Glomerular visceral epithelial cell (primary cell): ENCODE results near the gene ZMIZ2.
"Not testable (repeated sequence)": the region's sequence is repeated elsewhere in the genome, so short reads cannot be mapped to it uniquely, and the experiment has no call there.

Source experiments
- DNase-seq: peaks from one replicate; pipeline ENCODE4 v3.0.0-alpha.2; 2016; ENCODE audit errors: extremely low spot score

ZMIZ2 gene

DNA sequence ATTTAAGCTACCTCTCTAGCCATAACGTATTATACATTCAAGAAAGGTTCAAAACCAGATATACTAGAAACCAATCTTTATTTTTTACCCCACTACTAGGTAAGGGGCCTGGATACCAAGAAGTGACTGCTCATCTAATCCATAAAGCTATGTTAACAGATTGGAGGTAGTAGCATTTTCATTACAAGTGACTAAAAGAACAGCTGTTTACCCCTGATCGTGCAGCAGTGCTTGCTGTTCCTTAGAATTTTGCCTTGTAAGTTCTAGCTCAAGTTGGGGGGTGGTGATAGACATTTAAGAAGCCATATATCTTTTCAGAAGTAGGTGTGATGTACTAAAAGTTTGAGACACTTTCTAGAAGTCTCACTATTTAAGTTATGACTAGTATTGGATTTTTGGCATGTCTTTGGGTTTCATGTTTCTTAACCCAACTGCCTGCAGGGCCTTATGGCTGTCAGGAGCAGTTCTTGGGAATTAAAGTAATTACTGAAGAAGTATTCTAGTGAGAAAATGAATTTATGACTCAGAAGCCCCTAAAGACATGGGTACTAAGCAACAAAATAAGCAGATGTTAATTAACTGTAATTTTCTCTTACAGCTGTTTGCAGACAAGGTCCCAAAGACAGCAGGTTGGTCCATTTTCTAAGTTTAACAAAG is 50.1 kb downstream of the ZMIZ2 start:
- DNase-seq: no peak

GRCh38 chr7:44799939-44800338 is 51.3 kb downstream of the ZMIZ2 start:
- no peak for DNase-seq

- DNase-seq: peak; percentile 72
These were observed 53.2 kb downstream of the ZMIZ2 start for GRCh38 chr7:44801890-44802289.

DNA sequence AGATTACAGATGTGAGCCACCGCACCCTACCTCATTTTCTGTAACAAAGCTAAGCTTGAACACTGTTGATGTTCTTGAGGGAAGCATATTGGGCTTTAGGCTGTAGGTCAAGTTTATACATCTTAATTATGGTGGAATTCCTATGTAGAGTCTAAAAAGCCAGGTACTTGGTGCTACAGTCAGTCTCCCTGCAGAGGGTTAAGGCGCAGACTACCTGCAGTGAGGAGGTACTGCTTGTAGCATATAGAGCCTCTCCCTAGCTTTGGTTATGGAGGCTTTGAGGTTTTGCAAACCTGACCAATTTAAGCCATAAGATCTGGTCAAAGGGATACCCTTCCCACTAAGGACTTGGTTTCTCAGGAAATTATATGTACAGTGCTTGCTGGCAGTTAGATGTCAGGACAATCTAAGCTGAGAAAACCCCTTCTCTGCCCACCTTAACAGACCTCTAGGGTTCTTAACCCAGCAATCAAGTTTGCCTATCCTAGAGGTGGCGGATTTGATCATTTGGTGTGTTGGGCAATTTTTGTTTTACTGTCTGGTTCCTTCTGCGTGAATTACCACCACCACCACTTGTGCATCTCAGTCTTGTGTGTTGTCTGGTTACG is 53.9 kb downstream of the ZMIZ2 start:
- no peak for DNase-seq

DNA sequence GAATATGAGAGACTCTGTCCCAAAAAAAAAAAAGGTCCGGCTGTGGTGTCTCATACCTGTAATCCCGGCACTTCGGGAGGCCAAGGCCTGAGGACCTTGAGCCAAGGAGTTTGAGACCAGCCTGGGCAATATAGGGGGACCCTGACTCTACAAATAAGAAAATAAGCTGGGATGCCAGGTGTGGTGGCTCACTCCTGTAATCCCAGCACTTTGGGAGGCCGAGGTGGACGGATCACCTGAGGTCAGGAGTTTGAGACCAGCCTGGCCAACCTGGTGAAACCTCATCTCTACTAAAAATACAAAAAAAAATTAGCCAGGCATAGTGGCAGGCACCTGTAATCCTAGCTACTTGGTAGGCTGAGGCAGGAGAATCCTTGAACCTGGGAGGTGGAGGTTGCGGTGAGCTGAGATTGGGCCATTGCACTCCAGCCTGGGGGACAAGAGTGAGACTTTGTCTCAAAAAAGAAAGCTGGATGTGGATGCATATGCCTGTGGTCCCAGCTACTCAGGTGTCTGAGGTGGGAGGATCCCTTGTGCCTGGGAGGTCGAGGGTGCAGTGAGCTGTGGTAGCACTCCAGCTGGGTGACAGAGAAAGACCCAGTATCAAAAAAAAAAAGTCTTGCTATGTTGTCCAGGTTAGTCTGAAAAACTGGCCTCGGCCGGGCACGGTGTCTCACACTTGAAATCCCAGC is 55.3 kb downstream of the ZMIZ2 start:
- DNase-seq: not testable (repeated sequence)

DNA sequence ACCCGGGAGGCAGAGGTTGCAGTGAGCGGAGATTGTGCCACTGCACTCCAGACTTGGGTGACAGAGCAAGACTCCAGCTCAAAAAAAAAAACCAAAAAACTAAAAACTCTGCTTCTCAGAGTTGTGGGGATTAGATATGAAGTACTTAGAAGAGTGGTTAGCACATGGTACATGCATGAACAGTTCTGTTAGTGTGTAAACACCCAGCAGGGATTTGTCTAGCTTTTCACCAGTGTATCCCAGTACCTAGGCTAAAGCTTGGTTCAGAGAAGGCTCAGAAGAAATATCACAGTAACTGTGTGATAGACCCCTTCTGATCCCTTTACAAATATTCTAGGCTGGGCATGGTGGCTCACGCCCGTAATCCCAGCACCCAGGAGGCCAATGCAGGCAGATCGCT is 57.3 kb downstream of the ZMIZ2 start:
- no peak for DNase-seq

GRCh38 chr7:44808914-44809393 is 60.3 kb downstream of the ZMIZ2 start:
- DNase-seq: no peak

- DNase-seq: no peak
These were observed 62.4 kb downstream of the ZMIZ2 start for GRCh38 chr7:44811093-44811492.

DNA sequence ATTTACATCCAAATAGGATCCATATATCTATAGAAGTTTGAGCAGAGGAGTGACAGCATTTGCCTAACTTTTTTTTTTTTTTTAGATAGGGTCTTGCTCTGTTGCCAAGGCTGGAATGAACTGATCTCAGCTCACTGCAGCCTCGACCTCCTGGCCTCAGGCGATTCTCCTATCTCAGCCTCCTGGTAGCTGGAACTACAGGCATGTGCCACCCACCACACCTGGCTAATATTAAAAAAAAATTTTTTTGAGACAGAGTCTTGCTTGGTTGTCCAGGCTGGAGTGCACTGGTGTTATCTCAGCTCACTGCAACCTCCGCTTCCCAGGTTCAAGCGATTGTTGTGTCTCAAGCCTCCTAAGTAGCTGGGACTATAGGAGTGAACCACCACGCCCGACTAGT is 62.9 kb downstream of the ZMIZ2 start:
- no peak for DNase-seq

DNA sequence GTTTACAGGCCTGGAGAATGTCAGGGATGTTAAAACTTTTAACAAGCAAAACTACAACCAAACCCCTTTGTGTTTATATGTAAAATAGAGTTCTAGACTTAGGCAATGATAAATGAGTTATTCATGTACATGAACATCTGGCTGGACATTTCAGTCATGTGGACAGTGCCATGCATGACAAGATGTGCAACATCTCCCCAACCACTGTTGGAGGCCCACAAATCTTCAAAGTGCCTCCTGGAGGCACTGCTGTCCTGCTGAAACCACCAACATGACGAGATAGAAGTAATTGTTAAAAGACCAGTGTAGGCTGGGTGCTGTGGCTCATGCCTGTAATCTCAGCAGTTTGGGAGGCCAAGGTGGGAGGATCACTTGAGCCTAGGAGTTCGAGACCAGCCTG is 66.3 kb downstream of the ZMIZ2 start:
- no peak for DNase-seq

DNA sequence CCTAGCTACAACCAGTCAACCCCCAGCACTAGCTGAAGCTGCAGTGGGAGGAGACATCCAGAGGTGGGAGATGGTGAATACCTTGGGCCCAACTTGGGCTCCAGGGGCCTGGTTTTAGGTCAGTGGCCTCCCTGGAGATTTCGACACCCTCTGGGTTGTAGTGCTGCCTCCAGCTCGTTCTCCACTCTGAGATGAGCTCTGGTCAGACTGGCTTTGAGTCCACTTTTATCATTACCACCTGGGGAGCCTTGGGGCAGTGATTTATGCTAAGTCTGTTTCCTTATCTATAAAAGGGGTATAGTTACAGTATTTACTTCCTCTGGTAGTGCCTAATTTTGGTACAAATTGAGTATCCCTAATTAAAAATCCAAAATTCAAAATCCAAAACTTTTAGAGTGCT is 70.6 kb downstream of the ZMIZ2 start:
- no peak for DNase-seq
